ENCODE data around the gene TNFRSF21. TPM values are rescaled to one million over a fixed set of nuclear protein-coding genes. Genes with fewer than 3 reads are reported as not detected.

The TNFRSF21 gene
- total RNA-seq, 1 experiment from 2014 or later = 47.3 TPM

GRCh38 chr6:47202644-47203205 lies 107.0 kb downstream of the TNFRSF21 start:
- Mint-ChIP-seq H3K4me3 (no peak overlapping the region), H3K9me3 (no peaks in the 10 kb centered on the region), H3K27ac (no peak overlapping the region), H3K4me1 (no peaks in the 10 kb centered on the region), H3K27me3 (ENCODE audit: low read depth) (no peaks in the 10 kb centered on the region; the same call in 1 of the 2 replicates), H3K36me3 (no peaks in the 10 kb centered on the region)
- POLR2A ChIA-PET = no interaction called here
- CTCF ChIA-PET = interaction anchor here (0.6 to 1.5 kb wide), 2 partner anchors 9 to 1542 kb away, joined by 3 read pairs; no protein-coding TSS in a partner anchor
- no peak for DNase-seq (ENCODE audit: low spot score)
- ATAC-seq = no peak
- no peak for TF ChIP-seq KAT7 (CRISPR knock-in tag; IDR thresholded peaks at IDR 0.05; ENCODE audit: borderline replicate concordance)
- TF ChIP-seq FOXP4 (CRISPR knock-in tag; IDR thresholded peaks at IDR 0.05) = no peak
- TF ChIP-seq ATF1 (CRISPR knock-in tag; IDR thresholded peaks at IDR 0.05) = no peak
- TF ChIP-seq ZBTB21 (CRISPR knock-in tag; IDR thresholded peaks at IDR 0.05; ENCODE audit: borderline replicate concordance) = no peak
- no peak for TF ChIP-seq ATF6 (CRISPR knock-in tag; IDR thresholded peaks at IDR 0.05)
- no peak for TF ChIP-seq ZNF281 (CRISPR knock-in tag; IDR thresholded peaks at IDR 0.05)
- no peak for TF ChIP-seq OVOL2 (CRISPR knock-in tag; IDR thresholded peaks at IDR 0.05; ENCODE audit: borderline replicate concordance)
- no peak for TF ChIP-seq NFYB (CRISPR knock-in tag; conservative IDR thresholded peaks at IDR 0.05; ENCODE audit: low read depth)

- no peak for DNase-seq (ENCODE audit: low spot score)
- no peak for ATAC-seq
- no peak for TF ChIP-seq E2F4 (CRISPR knock-in tag; IDR thresholded peaks at IDR 0.05; ENCODE audit: borderline replicate concordance, low read depth)
- no peak for TF ChIP-seq ELF4 (CRISPR knock-in tag; IDR thresholded peaks at IDR 0.05; ENCODE audit: low read depth)
- TF ChIP-seq RELA (CRISPR knock-in tag; IDR thresholded peaks at IDR 0.05; ENCODE audit: borderline replicate concordance) = no peak
- TF ChIP-seq NR3C1 (CRISPR knock-in tag; conservative IDR thresholded peaks at IDR 0.05; ENCODE audit: low read depth) = no peak
- TF ChIP-seq ZNF281 (CRISPR knock-in tag; IDR thresholded peaks at IDR 0.05) = no peak
- no peak for TF ChIP-seq ETV6 (CRISPR knock-in tag; IDR thresholded peaks at IDR 0.05)
- no peak for TF ChIP-seq ERG (CRISPR knock-in tag; IDR thresholded peaks at IDR 0.05)
- H3K27me3 Mint-ChIP-seq (ENCODE audit: low read depth) = no peaks in the 10 kb centered on the region; the same call in 1 of the 2 replicates
- H3K4me3 Mint-ChIP-seq = no peak overlapping the region
- POLR2A ChIA-PET = no interaction called here
- no peaks in the 10 kb centered on the region for H3K36me3 Mint-ChIP-seq
- no peaks in the 10 kb centered on the region for H3K9me3 Mint-ChIP-seq
- no peak overlapping the region for H3K27ac Mint-ChIP-seq
- H3K4me1 Mint-ChIP-seq = no peaks in the 10 kb centered on the region
- CTCF ChIA-PET = no interaction called here
Measured at GRCh38 chr6:47200536-47201334, 109.0 kb downstream of the TNFRSF21 start.

Data from WTC11 (cell line).